HCT116 (cell line): ENCODE results near the gene CXCL11. TPM values are rescaled to one million over a fixed set of nuclear protein-coding genes. Genes with fewer than 3 reads are reported as not detected.

Source experiments
- ATAC-seq: fragments of 200-7000 bp; cut with Tn5 transposase; 2 replicates; pipeline ENCODE4 v1.9.1; 2020; ENCODE audit warnings: mild to moderate bottlenecking, moderate library complexity
- BruUV-seq: library from RNA; stranded (reverse); fragments of 400-500 nt; replicated peaks from 2 replicates; lab custom pipeline; 2021; lab: Mats Ljungman, UMichigan
- CTCF ChIA-PET: fragments of 300-600 bp; sonication (Branson Sonifier 250); formaldehyde crosslinking; loops from one replicate; lab custom pipeline; 2021; ENCODE audit warnings: antibody characterized with exemption; lab: Charles Lee
- POLR2A ChIA-PET: fragments of 300-600, 350-600 bp; sonication (Branson Sonifier 250); formaldehyde crosslinking; loops from one replicate; lab custom pipeline; 2021; ENCODE audit warnings: antibody characterized with exemption; lab: Charles Lee
- RAD21 ChIA-PET, 2 experiments: fragments of 300-600 bp; sonication (Branson Sonifier 250); formaldehyde crosslinking; loops; one replicate each; lab custom pipeline; 2023; ENCODE audit warnings: low total read pairs in 2 of 2; ENCODE audit not compliant: uncharacterized antibody in 2 of 2, unreplicated experiment in 2 of 2, low non-redundant PET in 1 of 2; lab: Charles Lee
- DNase-seq: peaks from one replicate; pipeline ENCODE4 v3.0.0-alpha.2; 2010; ENCODE audit warnings: low read depth, low spot score
- H2AFZ ChIP-seq: fragments of 200-600 bp; shearing (Covaris generic), sonication (generic); 2 replicates; pipeline ENCODE4 v1.6.1; 2017; ENCODE audit warnings: low read depth, mixed run types, mixed read lengths, antibody characterized with exemption, low read length; ENCODE audit not compliant: poor library complexity, severe bottlenecking
- H3K27ac ChIP-seq: 2 replicates; pipeline ENCODE4 v1.5.1; 2012; ENCODE audit warnings: low read depth, low read length
- H3K27me3 ChIP-seq: fragments of 200-600 bp; sonication (generic); 2 replicates; pipeline ENCODE4 v1.6.1; 2016; ENCODE audit warnings: mixed run types, low read length, mixed read lengths; ENCODE audit not compliant: insufficient read depth
- H3K36me3 ChIP-seq, 2 experiments: fragments of 200-500 bp in 1 of 2; fragments of 200-600 bp in 1 of 2; sonication (Bioruptor generic) in 1 of 2; sonication (generic) in 1 of 2; 2 replicates each; pipeline versions ENCODE4 v1.5.1 to v1.6.1; 2014 to 2016; ENCODE audit warnings: low read length in 2 of 2, inconsistent platforms in 1 of 2, mixed read lengths in 1 of 2, mixed run types in 1 of 2; ENCODE audit not compliant: insufficient read depth in 2 of 2, control insufficient read depth in 1 of 2
- H3K4me1 ChIP-seq, 2 experiments: fragments of 200-600 bp in 1 of 2; sonication (generic) in 1 of 2; 2 replicates each; pipeline versions ENCODE4 v1.5.1 to v1.6.1; 2012 to 2017; ENCODE audit warnings: low read length in 2 of 2, inconsistent platforms in 1 of 2, mild to moderate bottlenecking in 1 of 2, mixed read lengths in 1 of 2, mixed run types in 1 of 2, moderate library complexity in 1 of 2; ENCODE audit not compliant: insufficient read depth in 2 of 2, control insufficient read depth in 1 of 2
- H3K4me2 ChIP-seq: fragments of 200-600 bp; sonication (generic); 2 replicates; pipeline ENCODE4 v1.6.1; 2017; ENCODE audit warnings: mixed run types, low read length, mixed read lengths
- H3K4me3 ChIP-seq, 2 experiments: fragments of 200-600 bp in 1 of 2; sonication (generic) in 1 of 2; replicated peaks in 1 of 2; 2 replicates each; pipeline ENCODE4 v1.5.1; 2011 to 2016; ENCODE audit warnings: low read length in 2 of 2, control low read depth in 1 of 2, low read depth in 1 of 2, mild to moderate bottlenecking in 1 of 2, mixed read lengths in 1 of 2, mixed run types in 1 of 2
- H3K79me2 ChIP-seq: fragments of 200-600 bp; sonication (generic); 2 replicates; pipeline ENCODE4 v1.6.1; 2017; ENCODE audit warnings: mild to moderate bottlenecking, mixed run types, low read length, moderate library complexity, mixed read lengths; ENCODE audit not compliant: insufficient read depth
- H3K9ac ChIP-seq: fragments of 200-600 bp; sonication (generic); 2 replicates; pipeline ENCODE4 v1.6.1; 2016; ENCODE audit warnings: low read length, mixed read lengths
- H3K9me2 ChIP-seq: fragments of 200-600 bp; sonication (generic), shearing (Covaris generic); 2 replicates; pipeline ENCODE4 v1.6.1; 2017; ENCODE audit warnings: mixed run types, mild to moderate bottlenecking, moderate library complexity; ENCODE audit not compliant: insufficient read depth
- H3K9me3 ChIP-seq, 2 experiments: fragments of 200-500 bp in 1 of 2; fragments of 200-600 bp in 1 of 2; sonication (Bioruptor generic) in 1 of 2; sonication (generic) in 1 of 2; 2 replicates each; pipeline ENCODE4 v1.6.1; 2014 to 2017; ENCODE audit warnings: low read length in 2 of 2, mixed read lengths in 2 of 2, inconsistent platforms in 1 of 2, low read depth in 1 of 2, mild to moderate bottlenecking in 1 of 2, mixed run types in 1 of 2, moderate library complexity in 1 of 2; ENCODE audit not compliant: control insufficient read depth in 1 of 2, insufficient read depth in 1 of 2
- H4K20me1 ChIP-seq: fragments of 200-600 bp; sonication (generic), shearing (Covaris generic); 2 replicates; pipeline ENCODE4 v1.6.1; 2017; ENCODE audit warnings: mixed run types, mild to moderate bottlenecking, moderate library complexity; ENCODE audit not compliant: insufficient read depth
- EGR1 ChIP-seq: IDR thresholded peaks from 2 replicates; pipeline ENCODE4 v1.6.1; 2012; ENCODE audit warnings: low read depth
- FOSL1 ChIP-seq: IDR thresholded peaks from 2 replicates; pipeline ENCODE4 v1.6.1; 2012; ENCODE audit warnings: low read depth
- JUND ChIP-seq: IDR thresholded peaks from 2 replicates; pipeline ENCODE4 v1.6.1; 2012
- POLR2A ChIP-seq: IDR thresholded peaks from 2 replicates; pipeline ENCODE4 v1.7.0; 2011; ENCODE audit warnings: borderline replicate concordance; ENCODE audit not compliant: insufficient read depth, insufficient read length; ENCODE audit errors: extremely low read depth
- POLR2AphosphoS5 ChIP-seq: IDR thresholded peaks from 2 replicates; pipeline ENCODE4 v1.6.1; 2011; ENCODE audit warnings: mild to moderate bottlenecking, low read depth, low read length, moderate library complexity
- SIN3A ChIP-seq: IDR thresholded peaks from 2 replicates; pipeline ENCODE4 v1.6.1; 2012; ENCODE audit warnings: low read depth
- SRF ChIP-seq: IDR thresholded peaks from 2 replicates; pipeline ENCODE4 v1.6.1; 2012; ENCODE audit warnings: low read depth
- TCF7L2 ChIP-seq: IDR thresholded peaks from 2 replicates; pipeline ENCODE4 v1.7.0; 2011; ENCODE audit warnings: borderline replicate concordance, inconsistent platforms; ENCODE audit not compliant: insufficient read depth, insufficient read length; ENCODE audit errors: extremely low read depth
- ZFX ChIP-seq: fragments of 450-650 bp; IDR thresholded peaks from 2 replicates; pipeline ENCODE4 v1.6.1; 2017
- intact Hi-C: fragments of 100-400 bp; cut with micrococcal nuclease; formaldehyde crosslinking; loops from 2 replicates; pipeline ENCODE4 v1.10.0; 2022
- total RNA-seq: library from RNA; stranded (reverse); gene quantifications from one replicate; pipeline ENCODE4 v1.2.1, GENCODE V29; 2021; ENCODE audit not compliant: unreplicated experiment
- TF ChIP-seq, protein P1 (sequence below): IDR thresholded peaks from 2 replicates; pipeline ENCODE4 v1.6.1; 2012; ENCODE audit warnings: low read depth

The CXCL11 gene
- total RNA-seq, 1 experiment from 2014 or later = not detected

DNA sequence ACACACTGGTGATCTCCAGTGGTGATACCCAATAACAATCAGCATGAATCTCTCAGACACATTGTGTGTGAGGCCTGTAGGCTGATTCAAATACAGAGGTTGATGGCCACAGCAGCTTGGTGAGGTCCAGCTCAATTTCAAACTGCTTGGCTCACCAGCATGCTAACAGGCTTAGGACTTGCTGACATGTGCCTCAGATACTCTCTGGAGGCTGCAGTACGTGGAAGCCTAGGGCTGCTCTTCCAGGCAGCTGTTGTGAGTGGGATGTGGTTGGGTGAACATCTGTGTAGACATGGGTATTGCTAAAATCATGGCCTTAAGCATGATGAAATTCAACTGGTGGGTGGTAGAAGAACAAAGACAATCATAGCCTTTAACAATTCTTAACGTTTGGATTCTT lies 32.8 kb downstream of the CXCL11 start:
- Histone ChIP-seq H3K79me2 (no peaks in the 10 kb centered on the region), H3K36me3 (no peaks in the 10 kb centered on the region), H3K9me3 (no peaks in the 10 kb centered on the region), H3K4me3 (no peak overlapping the region), H2AFZ (no peak overlapping the region), H3K4me2 (no peak overlapping the region), H3K9ac (no peak overlapping the region), H4K20me1 (no peaks in the 10 kb centered on the region), H3K9me2 (no peaks in the 10 kb centered on the region), H3K27me3 (no peaks in the 10 kb centered on the region), H3K27ac (no peak overlapping the region), H3K4me1 (peaks cover 0 to 8% of the 10 kb centered on the region in 2 experiments; a peak in 1 of 4 replicates)
- no peak for DNase-seq
- CTCF ChIA-PET = no interaction called here
- BruUV-seq = no TSS peak
- RAD21 ChIA-PET = no interaction called here
- POLR2A ChIA-PET = no interaction called here
- intact Hi-C loops = no loop called here
- TF ChIP-seq SIN3A (no peak), EGR1 (no peak), ZFX (no peak), POLR2AphosphoS5 (no peak), SRF (no peak), FOSL1 (no peak), POLR2A (no peak), JUND (no peak), TCF7L2 (no peak)
- TF ChIP-seq, protein P1, sequence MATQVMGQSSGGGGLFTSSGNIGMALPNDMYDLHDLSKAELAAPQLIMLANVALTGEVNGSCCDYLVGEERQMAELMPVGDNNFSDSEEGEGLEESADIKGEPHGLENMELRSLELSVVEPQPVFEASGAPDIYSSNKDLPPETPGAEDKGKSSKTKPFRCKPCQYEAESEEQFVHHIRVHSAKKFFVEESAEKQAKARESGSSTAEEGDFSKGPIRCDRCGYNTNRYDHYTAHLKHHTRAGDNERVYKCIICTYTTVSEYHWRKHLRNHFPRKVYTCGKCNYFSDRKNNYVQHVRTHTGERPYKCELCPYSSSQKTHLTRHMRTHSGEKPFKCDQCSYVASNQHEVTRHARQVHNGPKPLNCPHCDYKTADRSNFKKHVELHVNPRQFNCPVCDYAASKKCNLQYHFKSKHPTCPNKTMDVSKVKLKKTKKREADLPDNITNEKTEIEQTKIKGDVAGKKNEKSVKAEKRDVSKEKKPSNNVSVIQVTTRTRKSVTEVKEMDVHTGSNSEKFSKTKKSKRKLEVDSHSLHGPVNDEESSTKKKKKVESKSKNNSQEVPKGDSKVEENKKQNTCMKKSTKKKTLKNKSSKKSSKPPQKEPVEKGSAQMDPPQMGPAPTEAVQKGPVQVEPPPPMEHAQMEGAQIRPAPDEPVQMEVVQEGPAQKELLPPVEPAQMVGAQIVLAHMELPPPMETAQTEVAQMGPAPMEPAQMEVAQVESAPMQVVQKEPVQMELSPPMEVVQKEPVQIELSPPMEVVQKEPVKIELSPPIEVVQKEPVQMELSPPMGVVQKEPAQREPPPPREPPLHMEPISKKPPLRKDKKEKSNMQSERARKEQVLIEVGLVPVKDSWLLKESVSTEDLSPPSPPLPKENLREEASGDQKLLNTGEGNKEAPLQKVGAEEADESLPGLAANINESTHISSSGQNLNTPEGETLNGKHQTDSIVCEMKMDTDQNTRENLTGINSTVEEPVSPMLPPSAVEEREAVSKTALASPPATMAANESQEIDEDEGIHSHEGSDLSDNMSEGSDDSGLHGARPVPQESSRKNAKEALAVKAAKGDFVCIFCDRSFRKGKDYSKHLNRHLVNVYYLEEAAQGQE = no peak
- no peak for ATAC-seq
